HS-27A (cell line): ENCODE measurements around the gene ASCC3.
A peak's percentile ranks its signal among the peaks of the same experiment; 100 is the strongest.
"Not testable (repeated sequence)": the region's sequence is repeated elsewhere in the genome, so short reads cannot be mapped to it uniquely, and the experiment has no call there.

ENCODE experiments used
- DNase-seq: peaks from one replicate; pipeline ENCODE4 v3.0.0-alpha.2; 2012; ENCODE audit warnings: low read depth, missing footprints

Gene ASCC3, protein sequence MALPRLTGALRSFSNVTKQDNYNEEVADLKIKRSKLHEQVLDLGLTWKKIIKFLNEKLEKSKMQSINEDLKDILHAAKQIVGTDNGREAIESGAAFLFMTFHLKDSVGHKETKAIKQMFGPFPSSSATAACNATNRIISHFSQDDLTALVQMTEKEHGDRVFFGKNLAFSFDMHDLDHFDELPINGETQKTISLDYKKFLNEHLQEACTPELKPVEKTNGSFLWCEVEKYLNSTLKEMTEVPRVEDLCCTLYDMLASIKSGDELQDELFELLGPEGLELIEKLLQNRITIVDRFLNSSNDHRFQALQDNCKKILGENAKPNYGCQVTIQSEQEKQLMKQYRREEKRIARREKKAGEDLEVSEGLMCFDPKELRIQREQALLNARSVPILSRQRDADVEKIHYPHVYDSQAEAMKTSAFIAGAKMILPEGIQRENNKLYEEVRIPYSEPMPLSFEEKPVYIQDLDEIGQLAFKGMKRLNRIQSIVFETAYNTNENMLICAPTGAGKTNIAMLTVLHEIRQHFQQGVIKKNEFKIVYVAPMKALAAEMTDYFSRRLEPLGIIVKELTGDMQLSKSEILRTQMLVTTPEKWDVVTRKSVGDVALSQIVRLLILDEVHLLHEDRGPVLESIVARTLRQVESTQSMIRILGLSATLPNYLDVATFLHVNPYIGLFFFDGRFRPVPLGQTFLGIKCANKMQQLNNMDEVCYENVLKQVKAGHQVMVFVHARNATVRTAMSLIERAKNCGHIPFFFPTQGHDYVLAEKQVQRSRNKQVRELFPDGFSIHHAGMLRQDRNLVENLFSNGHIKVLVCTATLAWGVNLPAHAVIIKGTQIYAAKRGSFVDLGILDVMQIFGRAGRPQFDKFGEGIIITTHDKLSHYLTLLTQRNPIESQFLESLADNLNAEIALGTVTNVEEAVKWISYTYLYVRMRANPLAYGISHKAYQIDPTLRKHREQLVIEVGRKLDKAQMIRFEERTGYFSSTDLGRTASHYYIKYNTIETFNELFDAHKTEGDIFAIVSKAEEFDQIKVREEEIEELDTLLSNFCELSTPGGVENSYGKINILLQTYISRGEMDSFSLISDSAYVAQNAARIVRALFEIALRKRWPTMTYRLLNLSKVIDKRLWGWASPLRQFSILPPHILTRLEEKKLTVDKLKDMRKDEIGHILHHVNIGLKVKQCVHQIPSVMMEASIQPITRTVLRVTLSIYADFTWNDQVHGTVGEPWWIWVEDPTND (N-terminal part only)

DNA sequence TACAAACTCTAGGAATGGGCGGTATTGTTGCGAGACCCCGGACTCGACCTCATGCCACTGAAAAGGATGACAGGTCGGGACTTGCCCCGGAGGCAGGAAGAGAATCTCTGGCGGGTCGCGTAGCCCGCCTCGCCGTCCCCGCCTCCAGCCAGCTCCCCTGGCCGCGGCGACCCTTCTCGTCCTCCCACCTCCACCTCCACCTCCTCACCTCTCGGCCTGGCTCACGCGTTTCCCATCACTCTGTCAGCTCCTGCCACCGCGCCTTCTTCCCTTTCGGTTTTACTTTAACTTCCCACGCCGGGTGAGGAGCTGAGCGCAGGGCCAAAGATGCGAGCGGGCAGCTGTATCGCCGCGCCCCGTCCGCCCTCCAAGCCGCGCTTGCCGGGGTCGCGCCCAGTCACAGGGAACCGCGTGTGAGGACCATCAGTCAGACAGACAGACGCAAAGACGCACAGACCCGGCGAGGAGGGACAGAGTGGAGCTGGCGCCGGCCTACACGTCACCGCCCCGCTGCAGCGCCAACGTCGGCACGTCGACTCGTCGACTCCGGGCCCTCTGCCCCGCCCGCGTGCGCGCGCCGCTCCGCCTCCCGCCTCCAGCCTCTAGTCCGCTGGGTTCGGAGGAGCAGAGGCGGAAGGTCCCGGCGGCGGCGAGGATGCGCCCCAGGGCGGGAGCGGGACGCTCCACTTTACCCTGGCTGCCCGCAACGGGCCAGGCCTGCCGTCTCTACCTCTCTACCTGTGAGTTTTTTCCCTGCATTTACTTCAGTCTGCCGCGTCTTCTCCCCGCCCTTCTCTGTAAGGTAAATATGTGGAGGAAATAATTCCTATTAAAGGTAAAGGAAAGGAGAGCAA is at the start of gene ASCC3:
TSS of gene ASCC3 (minus strand) at position 477 of the 854 bp plus-strand sequence. CDS start 13,332 bp downstream, outside the sequence.
- DNase-seq = peak; percentile 40

DNA sequence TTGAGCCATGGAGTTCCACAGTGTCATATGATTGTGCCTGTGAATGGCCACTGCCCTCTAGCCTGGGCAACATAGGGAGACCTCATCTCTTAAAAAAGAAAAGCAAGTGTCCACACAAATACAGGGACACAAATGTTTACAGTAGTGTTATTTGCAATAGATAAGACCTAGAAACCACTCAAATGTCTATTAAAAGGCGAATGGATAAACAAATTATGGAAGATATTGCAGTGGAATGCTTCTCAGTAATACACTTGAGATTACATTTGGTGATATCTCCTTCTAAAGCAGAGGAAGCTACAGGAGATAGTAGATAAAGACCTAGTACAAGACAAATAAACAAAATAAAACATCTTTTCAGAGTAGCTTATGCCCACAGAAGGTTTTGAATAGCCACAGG is 44.6 kb upstream of the ASCC3 start:
- no peak for DNase-seq

DNA sequence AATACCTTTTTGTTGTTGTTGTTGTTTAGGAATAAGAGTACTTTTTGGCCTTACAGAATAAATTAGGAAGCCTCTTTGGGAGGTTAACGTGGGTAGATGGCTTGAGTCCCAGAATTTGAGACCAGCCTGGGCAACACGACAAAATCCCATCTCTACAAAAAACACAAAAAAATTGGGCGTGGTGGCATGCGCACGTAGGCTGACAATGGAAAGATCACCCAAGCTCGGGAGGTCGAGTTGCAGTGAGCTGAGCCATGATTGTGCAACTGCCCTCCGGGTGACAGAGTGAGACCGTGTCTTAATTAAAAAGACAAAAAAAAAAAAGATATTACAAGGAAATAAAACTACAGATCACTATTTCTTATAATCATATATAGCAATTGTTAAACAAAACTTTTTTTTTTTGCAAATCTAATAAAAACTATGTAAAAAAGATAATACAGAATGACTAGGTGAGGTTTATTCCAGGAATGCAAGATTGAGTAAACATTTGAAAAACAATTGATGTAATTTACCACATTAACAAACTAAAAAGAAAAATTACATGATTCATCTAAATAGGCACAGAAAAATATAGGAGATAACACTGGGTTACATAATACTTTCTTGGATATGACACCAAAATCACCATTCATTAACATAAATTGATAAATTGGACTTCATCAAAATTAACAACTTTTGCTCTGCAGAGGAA is 43.6 kb upstream of the ASCC3 start:
- DNase-seq = no peak

DNA sequence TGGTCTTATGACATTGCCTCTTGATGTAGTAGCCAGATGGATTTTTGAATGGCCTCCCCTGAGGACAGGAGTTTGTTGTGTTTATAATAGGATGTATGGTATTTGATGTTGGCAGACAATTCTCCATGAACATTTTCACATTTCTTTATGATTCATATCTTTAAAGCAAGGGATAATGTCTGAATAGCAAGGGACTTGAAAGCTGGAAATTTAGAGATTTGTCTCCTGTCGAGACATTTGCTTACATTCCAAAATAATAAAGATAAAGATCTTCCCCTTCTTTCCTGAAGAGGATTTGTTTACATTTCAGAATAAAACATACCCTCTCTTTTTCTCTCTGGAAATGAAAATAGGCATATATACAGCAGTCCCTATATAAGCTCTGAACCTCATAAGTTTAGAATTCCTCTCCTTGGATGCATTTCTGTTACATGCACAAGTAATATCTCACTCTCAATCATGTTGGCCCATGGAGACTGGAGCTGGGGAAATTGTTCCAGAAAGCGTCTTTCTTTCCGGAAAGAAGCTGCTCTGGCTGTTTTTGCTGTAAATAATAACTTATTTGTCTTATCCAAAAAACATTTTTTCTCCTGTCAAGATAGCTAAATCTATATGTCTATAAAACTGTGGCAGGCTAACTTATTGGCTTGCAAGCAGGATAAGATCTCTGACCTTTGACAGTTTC is 42.5 kb upstream of the ASCC3 start:
- no peak for DNase-seq

DNA sequence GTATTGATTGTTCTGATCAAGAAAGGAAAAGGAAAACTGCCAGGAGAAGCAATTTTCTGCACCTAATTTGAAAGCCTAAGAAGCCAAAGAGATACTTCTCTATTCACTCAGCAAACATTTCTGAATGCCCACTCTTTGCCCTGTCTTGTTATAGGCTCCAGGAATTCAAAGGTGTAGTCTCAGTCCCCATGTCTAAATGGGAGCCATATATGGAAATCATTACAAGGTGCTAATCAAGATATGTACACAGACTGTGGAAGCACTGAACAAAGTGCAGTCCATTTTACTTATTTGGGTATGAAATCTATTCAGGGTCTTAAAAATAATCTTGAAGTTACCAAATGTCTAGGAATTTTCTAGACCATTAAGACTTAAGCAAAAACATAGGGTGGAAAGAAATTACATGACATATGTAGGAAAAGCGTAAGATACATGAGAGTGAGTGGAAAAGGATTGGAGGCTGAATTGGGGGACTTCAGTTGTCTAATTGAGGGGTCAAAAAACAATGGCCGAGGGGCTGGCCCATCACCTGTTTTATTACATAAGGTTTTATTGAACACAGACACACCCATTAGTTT is 39.0 kb upstream of the ASCC3 start:
- no peak for DNase-seq

DNA sequence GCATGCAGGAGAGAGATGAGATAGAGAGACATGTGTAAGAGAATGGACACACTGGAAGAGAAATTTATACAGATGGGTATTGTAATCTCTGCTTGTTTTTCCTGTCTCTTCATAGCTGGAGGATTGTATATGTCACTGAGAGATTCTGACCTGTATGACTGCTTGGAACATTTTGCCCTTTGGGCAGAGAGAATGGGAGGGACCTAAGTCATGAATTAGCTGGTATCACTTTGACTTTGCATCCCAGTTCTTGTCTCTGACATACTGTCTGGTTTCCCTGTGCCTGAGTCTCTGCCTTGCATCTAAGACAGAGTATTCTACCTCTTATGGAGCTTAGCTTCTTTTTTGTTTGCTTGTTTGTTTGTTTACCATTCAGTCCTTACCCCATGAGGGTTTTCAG is 37.0 kb upstream of the ASCC3 start:
- no peak for DNase-seq

DNA sequence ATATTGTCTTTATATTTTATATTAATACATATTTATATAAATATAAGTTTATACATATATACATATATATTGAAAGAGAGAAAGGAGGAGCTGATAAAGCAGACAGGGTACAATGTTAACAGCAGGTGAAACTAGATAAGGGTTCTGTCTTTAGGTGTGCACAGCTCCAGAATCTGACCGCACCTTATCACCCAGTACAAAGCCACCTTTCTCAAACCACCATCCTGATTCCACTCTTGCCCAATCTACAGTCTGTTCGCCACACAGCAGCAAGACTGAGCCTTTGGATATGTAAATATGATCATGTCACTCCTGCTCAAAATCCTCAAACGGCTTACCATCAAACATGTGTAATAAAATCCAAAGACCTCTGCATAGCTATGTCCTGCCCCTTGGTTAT is 34.7 kb upstream of the ASCC3 start:
- no peak for DNase-seq

DNA sequence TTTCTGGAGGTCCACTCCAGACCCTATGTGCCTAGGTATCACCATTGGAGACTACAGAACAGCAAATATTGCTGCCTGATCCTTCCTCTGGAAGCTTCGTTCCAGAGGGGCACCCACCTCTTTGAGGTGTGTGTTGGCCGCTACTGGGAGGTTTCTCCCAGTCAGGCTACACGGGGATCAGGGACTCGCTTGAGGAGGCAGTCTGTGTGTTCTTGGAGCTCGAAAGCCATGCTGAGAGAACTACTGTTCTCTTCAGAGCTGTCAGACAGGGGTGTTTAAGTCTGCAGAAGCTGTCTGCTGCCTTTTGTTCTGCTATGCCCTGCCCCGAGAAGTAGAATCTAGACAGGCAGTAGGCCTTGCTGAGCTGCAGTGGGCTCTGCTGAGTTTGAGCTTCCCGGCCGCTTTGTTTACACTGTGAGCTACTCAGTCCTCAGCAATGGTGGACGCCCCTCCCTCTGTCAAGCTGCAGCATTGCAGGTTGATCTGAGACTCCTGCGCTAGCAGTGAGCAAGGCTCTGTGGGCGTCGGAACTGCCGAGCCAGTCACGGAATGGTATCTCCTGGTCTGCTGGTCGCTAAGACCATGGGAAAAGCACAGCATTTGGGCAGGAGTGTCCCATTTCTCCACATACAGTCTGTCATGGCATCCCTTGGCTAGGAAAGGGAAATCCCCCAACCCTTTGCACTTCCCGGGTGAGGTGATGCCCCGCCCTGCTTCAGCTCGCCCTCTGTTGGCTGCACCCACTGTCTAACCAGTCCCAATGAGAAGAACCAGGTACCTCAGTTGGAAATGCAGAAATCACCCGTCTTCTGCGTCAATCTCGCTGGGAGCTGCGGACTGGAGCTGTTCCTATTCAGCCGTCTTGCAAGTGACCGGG is 32.5 kb upstream of the ASCC3 start:
- no peak for DNase-seq

DNA sequence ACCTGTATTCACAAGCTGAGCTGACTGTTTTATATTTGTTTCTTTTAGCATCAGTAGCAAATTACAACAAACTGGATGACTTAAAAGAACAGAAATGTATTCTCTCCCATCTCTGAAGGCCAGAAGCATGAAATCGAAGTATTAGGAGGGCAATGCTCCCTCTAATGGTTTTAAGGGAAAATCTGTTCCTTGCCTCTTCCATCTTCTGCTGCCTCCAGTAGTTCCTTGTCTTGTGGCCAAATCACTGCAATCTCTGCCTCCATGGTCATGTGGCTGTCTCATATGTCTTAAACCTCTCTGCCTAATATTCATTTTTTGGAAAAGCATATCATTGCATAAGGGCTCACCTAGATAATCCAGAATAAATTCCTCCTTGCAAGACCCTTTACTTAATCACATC is 25.2 kb upstream of the ASCC3 start:
- no peak for DNase-seq

DNA sequence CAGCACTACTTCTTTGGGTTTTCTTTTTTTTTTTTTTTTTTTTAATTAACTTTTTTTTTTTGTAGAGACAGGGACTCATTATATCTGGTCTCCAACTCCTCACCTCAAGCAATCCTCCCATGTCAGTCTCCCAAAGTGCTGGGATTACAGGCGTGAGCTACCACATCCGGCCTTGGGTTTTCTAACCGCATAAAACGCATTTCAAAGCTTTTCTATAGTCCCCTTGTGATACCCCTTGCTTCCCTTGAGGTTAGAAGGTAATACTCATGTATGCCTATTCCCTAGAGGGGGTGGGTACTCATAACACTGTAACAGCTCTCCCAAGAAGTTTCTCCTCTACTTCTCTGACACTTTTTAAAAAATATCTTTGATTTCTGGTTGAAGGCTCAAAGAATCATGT is 23.9 kb upstream of the ASCC3 start:
- DNase-seq = no peak

DNA sequence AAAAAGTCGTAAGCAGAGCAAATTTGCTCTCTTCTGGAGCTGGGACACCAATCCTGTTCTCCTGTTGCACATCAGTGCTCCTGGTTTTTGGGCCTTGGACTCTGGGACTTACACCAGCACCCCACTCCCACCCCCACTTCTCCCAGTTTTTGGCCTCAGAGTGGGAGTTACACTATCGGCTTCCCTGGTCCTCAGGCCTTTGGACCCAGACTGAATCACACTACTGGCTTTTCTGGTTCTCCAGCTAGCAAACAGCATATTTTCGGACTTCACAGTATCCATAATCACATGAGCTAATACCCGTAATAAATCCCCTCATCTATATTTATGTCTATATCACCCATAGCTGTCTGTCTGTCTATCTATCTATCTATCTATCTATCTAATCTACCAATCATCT is 23.2 kb upstream of the ASCC3 start:
- DNase-seq = no peak

DNA sequence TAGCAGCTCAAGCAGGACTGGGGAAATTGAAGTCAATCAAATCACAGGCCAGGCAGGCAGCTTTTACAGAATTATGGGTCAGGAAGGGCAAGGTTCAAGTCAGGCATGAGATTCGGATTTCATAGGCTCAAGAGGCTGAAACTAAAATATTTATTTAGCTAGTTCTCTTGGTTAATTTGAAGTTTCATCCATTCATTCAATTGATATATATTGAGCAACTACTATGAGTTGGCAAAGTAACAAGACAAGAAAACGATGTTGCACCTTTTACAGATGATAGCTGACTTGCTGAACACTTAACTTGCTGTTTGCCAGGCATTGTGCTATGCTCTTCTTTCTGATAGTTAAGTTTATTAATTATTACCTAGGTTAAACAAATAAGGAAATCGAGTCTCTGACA is 20.5 kb upstream of the ASCC3 start:
- DNase-seq = no peak

DNA sequence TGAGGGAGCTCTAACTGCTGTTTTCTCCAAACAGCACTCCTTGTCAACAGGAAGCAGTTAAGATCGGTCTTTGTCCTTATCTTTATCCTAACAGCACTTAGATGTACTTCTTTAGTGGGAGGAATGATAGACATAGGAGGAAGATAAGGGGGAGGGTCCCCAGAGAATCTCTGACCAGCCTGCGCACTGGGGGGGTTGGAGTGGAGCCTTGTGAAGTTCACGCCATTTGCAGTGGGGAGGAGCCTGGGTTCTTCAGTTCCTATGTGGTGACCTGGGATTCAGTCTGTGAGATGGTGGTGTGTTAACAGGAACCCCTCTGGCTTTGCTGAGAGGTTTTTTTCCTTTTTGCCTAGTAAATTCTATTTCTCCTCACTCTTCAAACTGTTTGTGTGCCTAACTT is 18.1 kb upstream of the ASCC3 start:
- no peak for DNase-seq

DNA sequence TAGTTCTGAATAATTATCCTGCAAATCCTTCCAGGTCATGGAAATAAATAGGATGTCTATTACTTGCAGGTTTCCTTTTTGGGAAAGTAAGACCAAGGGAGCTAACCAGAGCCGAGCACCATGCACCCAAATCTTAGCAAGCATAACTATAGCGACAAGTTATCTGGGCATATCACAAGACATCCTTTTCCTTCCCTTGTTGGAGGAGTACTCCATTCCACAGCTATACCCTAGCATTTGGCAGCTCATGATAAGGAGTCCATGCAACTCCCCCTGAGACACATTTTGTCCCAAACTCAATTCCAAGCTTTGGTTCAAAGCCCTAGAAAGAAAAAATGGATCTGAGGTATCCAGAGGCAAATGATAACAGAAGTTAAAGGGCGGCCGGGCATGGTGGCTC is 16.5 kb upstream of the ASCC3 start:
- no peak for DNase-seq

DNA sequence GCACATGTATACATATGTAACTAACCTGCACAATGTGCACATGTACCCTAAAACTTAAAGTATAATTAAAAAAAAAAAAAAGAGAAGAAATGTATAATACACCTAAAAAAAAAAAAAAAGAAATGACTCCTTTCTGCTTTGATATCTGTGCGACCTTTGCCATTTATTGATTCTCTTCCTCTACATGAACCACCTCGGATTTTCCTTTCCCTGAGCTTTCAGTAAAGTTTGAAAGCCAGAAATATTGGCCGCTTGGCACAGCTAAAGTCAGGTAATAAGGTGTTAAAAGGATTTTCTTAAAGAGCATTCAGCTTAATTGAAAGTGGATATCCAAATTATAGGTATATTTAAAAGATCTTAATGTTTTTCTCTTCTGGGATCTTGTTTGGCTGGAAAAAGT is 12.6 kb upstream of the ASCC3 start:
- DNase-seq = no peak

DNA sequence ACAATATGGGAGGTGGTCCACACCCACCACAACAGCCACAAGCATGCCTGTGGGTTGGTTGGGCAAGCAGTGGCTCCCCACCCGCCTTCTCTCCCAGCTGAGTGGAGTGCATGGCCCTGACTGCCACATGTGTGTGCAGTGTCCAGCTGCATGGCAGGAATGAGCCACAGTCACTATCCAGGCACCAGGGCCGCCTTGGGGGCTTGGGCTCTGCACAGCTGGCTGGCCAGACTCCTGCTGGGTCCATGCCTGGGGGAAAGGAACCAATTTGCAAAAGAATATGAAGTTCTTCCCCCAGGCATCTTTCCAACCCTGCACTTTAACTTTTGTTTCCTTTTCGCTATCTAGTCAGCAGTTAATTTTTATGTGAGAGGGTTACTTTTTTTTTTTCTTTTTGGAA is 11.6 kb upstream of the ASCC3 start:
- DNase-seq = no peak

DNA sequence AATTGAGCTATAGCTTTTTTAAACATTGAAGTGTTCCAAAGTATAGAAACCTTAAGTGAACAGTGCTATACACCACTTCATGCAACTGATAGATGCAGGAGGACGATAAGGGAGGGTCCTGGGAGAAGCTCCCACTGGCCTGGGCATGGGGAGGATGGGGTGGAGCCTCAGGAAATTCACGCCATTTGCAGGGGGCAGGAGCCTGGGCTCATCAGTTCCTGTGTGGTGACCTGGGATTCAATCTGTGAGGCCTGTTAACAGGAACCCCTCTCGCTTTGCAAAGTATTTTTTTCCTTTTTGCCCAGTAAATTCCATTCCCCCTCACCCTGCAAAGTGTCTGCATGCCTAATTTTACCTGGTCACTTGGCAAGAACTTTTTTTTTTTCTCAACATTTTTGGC is 11.0 kb upstream of the ASCC3 start:
- no peak for DNase-seq

DNA sequence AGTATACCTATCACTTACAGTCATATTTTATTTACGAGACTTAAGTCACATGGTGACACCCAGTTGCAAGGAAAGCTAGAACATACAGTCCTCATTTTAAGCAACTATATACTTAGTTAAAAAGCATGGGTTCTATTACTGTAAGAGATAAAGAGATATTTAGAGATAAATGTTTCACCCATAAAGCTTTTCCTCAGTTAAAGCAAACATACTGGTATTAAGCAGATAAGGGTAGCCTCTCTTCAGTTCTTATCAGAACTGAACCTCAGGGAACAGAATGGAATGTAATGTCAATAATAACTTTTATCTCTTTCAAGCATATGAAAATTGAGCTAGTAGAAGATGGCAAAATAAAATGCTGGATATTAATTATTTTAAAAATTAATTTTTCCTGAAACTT is 9.9 kb upstream of the ASCC3 start:
- no peak for DNase-seq

DNA sequence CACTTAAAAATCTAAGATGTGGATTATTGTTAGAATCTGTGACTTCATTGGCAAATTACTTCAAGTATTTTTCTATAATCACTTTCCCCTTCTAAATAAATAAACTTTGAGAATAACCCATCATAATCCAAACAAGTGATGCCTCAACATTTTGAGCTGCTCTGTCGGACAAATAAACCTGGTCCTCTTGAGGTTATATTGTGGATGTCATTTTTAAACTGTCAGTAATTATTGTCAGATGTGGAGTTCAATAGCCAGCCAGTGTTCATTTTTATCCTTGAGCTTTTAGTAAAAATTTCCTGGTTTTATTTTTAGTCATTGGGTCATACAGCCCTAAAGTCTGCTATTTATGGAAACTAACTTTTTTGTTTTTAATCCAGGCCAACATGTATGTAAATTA is 9.5 kb upstream of the ASCC3 start:
- not testable (repeated sequence) for DNase-seq
